MV-4-11 (cell line): ENCODE data around the gene ARHGAP15.
A peak's percentile ranks its signal among the peaks of the same experiment; 100 is the strongest.

Experiments used
- DNase-seq: peaks from one replicate; lab custom pipeline; 2025; lab: John Stamatoyannopoulos, UW

ARHGAP15 gene

GRCh38 chr2:143690235-143690634 is 561.0 kb downstream of the ARHGAP15 start:
- DNase-seq: no peak

GRCh38 chr2:143691121-143691520 is 561.9 kb downstream of the ARHGAP15 start:
- DNase-seq: no peak

GRCh38 chr2:143692162-143692561 is 562.9 kb downstream of the ARHGAP15 start:
- no peak for DNase-seq

GRCh38 chr2:143692967-143693366 is 563.7 kb downstream of the ARHGAP15 start:
- DNase-seq: no peak

- no peak for DNase-seq
Observed at GRCh38 chr2:143694335-143694734, 565.1 kb downstream of the ARHGAP15 start.

GRCh38 chr2:143696651-143697050 is 567.4 kb downstream of the ARHGAP15 start:
- no peak for DNase-seq

GRCh38 chr2:143697744-143698143 is 568.5 kb downstream of the ARHGAP15 start:
- no peak for DNase-seq

GRCh38 chr2:143698352-143698751 is 569.1 kb downstream of the ARHGAP15 start:
- DNase-seq: no peak

- peak; percentile 49 for DNase-seq
Observed at GRCh38 chr2:143698888-143699570, 569.8 kb downstream of the ARHGAP15 start.

GRCh38 chr2:143700865-143701264 is 571.6 kb downstream of the ARHGAP15 start:
- DNase-seq: peak; percentile 3

- no peak for DNase-seq
Observed at GRCh38 chr2:143701785-143702184, 572.6 kb downstream of the ARHGAP15 start.

- no peak for DNase-seq
Observed at GRCh38 chr2:143702931-143703330, 573.7 kb downstream of the ARHGAP15 start.

GRCh38 chr2:143704451-143705106 is 575.4 kb downstream of the ARHGAP15 start:
- DNase-seq: no peak

GRCh38 chr2:143705108-143705707 is 576.0 kb downstream of the ARHGAP15 start:
- peak; percentile 78 for DNase-seq

GRCh38 chr2:143706354-143706753 is 577.1 kb downstream of the ARHGAP15 start:
- DNase-seq: no peak

- DNase-seq: no peak
Observed at GRCh38 chr2:143708682-143709081, 579.5 kb downstream of the ARHGAP15 start.

- DNase-seq: no peak
Observed at GRCh38 chr2:143710196-143710595, 581.0 kb downstream of the ARHGAP15 start.

- no peak for DNase-seq
Observed at GRCh38 chr2:143710879-143711278, 581.7 kb downstream of the ARHGAP15 start.

GRCh38 chr2:143716522-143716921 is 587.3 kb downstream of the ARHGAP15 start:
- no peak for DNase-seq

- DNase-seq: no peak
Observed at GRCh38 chr2:143717053-143717452, 587.8 kb downstream of the ARHGAP15 start.

GRCh38 chr2:143717536-143718168 is 588.4 kb downstream of the ARHGAP15 start:
- no peak for DNase-seq

- DNase-seq: no peak
Observed at GRCh38 chr2:143718745-143719144, 589.5 kb downstream of the ARHGAP15 start.

GRCh38 chr2:143719406-143719805 is 590.2 kb downstream of the ARHGAP15 start:
- no peak for DNase-seq
